GM10248 (cell line): ENCODE data around the gene FAM20A.

Source experiments
- CTCF ChIA-PET: fragments of 300-600 bp; sonication (Branson Sonifier 250); formaldehyde crosslinking; extraction: SDS; loops from one replicate; lab custom pipeline; 2021; ENCODE audit warnings: antibody characterized with exemption; lab: Yijun Ruan, JAX
- POLR2A ChIA-PET: fragments of 350-650 bp; sonication (Branson Sonifier 250); formaldehyde crosslinking; extraction: SDS; loops from one replicate; lab custom pipeline; 2020; ENCODE audit warnings: antibody characterized with exemption; lab: Yijun Ruan, JAX
- DNase-seq: peaks from one replicate; pipeline ENCODE4 v3.0.0; 2012; ENCODE audit errors: extremely low spot score
- TF ChIP-seq, protein P1 (sequence below): IDR thresholded peaks from 2 replicates; pipeline ENCODE4 v1.5.1; 2012; ENCODE audit warnings: mild to moderate bottlenecking, low read depth; ENCODE audit errors: extremely low read depth, missing control alignments, control extremely low read depth

Gene FAM20A

GRCh38 chr17:68516732-68517131, 84.4 kb downstream of the FAM20A start:
- no peak for DNase-seq
- POLR2A ChIA-PET = interaction anchor here (0.6 kb wide), 1 partner anchor 23 kb away, joined by 4 read pairs; no protein-coding TSS in a partner anchor
- TF ChIP-seq, protein P1, sequence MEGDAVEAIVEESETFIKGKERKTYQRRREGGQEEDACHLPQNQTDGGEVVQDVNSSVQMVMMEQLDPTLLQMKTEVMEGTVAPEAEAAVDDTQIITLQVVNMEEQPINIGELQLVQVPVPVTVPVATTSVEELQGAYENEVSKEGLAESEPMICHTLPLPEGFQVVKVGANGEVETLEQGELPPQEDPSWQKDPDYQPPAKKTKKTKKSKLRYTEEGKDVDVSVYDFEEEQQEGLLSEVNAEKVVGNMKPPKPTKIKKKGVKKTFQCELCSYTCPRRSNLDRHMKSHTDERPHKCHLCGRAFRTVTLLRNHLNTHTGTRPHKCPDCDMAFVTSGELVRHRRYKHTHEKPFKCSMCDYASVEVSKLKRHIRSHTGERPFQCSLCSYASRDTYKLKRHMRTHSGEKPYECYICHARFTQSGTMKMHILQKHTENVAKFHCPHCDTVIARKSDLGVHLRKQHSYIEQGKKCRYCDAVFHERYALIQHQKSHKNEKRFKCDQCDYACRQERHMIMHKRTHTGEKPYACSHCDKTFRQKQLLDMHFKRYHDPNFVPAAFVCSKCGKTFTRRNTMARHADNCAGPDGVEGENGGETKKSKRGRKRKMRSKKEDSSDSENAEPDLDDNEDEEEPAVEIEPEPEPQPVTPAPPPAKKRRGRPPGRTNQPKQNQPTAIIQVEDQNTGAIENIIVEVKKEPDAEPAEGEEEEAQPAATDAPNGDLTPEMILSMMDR = no peak
- CTCF ChIA-PET = interaction anchor here (1.0 to 1.2 kb wide), 3 partner anchors 9 to 80 kb away, joined by 3 read pairs; no protein-coding TSS in a partner anchor

GRCh38 chr17:68514831-68515635, 86.1 kb downstream of the FAM20A start:
- ChIA-PET CTCF (no interaction called here), POLR2A (no interaction called here)
- TF ChIP-seq, protein P1 = no peak
- DNase-seq = no peak

GRCh38 chr17:68513932-68514331, 87.2 kb downstream of the FAM20A start:
- ChIA-PET POLR2A (interaction anchor here (0.6 kb wide), 1 partner anchor 10 kb away, joined by 3 read pairs; no protein-coding TSS in a partner anchor), CTCF (no interaction called here)
- TF ChIP-seq, protein P1 = no peak
- DNase-seq = no peak

- DNase-seq = no peak
- ChIA-PET POLR2A (interaction anchor here (0.7 kb wide), 1 partner anchor 29 kb away, joined by 3 read pairs; no protein-coding TSS in a partner anchor), CTCF (interaction anchor here (1.0 to 1.6 kb wide), 5 partner anchors 11 to 259 kb away, joined by 3 to 4 read pairs (median 3); no protein-coding TSS in a partner anchor)
- TF ChIP-seq, protein P1 = no peak
These were observed 88.2 kb downstream of the FAM20A start for GRCh38 chr17:68512960-68513474.

GRCh38 chr17:68512247-68512959, 88.8 kb downstream of the FAM20A start, which contains the start of gene PRKAR1A:
PRKAR1A (plus strand) TSS chr17:68512430; CDS start chr17:68515400, 2,970 bp downstream.
- POLR2A ChIA-PET = interaction anchor here (0.7 kb wide), 1 partner anchor 30 kb away, joined by 3 read pairs; no protein-coding TSS in a partner anchor
- peak; percentile 95 for DNase-seq
- TF ChIP-seq, protein P1 = no peak
- CTCF ChIA-PET = interaction anchor here (1.0 to 2.0 kb wide), 6 partner anchors 11 to 260 kb away, joined by 3 to 5 read pairs (median 4); no protein-coding TSS in a partner anchor
